HG03139 (cell line): Measurements from ENCODE around the gene CD300LD.

Source experiments
- ATAC-seq: cut with Tn5 transposase; IDR thresholded peaks from one replicate; pipeline ENCODE4 v1.9.1; 2021; ENCODE audit not compliant: unreplicated experiment

The CD300LD gene

DNA sequence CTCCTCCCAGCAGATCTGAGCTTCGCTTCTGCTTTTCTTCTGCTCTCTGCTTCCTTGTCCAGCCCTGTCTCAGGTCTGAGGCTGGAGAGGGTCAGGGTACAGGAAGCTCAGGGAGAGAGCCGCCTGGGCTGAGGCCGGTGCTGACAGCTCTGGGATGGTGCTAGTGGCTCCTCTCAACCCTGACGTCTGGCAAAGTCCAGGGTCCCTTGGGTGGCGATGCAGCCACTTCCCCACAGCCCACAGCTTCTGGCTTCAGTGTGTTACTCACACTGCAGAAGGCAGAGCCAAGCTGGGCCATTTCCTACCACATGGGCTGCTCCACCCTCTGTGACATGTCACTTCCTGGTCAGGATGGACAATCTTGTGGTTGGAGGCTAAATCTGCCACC, 46.2 kb downstream of the CD300LD start, which contains the start of gene CD300C:
Gene CD300C (minus strand): TSS at position 273 of the 388 bp plus-strand sequence. CDS start 333 bp downstream, outside the sequence.
- no peak for ATAC-seq

DNA sequence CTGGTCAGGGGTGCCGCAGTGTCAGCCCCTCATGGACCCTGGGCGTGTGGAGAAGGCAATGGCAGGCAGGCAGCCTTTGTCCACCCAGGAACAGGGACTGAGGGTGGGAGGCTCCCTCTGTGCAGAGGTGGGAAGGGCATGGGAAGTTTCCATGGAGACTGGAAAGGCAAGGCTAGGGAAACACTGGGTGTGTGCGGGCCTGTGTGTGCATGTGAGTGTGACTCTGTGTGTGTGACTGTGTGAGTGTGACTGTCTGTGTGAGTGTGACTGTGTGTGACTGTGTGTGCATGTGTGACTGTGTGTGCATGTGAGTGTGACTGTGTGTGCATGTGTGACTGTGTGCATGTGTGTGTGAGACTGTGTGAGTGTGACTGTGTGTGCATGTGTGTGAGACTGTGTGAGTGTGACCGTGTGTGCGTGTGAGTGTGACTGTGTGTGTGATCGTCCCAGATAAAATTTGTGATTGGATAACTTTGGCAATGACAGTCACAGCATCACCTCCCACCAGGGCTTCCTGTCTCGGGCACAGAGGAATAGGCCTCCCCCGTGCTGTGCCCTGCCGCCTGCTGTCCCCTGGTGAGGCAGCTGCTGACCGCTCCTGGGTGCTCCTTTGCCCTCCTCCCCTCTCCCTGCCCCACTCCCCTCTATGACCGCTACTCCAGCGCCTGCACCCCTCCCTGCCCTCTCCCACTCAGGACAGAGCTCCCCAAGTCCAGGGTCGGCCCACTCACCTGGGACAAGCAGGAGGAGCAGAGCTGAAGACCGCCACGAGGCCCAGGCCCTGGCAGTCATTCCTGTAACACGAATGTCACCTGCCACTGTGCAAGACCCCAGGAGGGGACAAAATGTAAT, 46.9 kb downstream of the CD300LD start:
- no peak for ATAC-seq

- ATAC-seq = no peak
These were observed 48.0 kb downstream of the CD300LD start for GRCh38 chr17:74543891-74544760.

DNA sequence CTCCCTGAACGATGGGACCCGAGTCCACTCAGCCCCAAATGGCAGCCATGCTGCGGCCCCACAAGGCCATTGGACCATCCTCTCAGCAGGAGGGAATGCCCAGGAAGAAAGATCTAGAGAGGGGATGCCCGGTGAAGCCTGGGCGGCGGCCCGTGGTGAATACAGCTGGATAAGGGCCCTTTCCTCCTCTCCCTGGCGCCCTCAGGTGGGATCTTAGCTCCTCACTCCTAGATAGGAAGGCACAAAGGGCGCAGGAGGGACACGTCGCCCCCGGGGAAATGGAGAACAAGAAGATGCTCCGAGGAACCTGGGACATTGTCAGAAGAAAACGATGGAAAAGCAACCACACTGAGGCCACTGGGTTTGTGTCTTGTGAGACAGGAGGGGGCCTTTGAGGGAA, 48.7 kb downstream of the CD300LD start:
- no peak for ATAC-seq

DNA sequence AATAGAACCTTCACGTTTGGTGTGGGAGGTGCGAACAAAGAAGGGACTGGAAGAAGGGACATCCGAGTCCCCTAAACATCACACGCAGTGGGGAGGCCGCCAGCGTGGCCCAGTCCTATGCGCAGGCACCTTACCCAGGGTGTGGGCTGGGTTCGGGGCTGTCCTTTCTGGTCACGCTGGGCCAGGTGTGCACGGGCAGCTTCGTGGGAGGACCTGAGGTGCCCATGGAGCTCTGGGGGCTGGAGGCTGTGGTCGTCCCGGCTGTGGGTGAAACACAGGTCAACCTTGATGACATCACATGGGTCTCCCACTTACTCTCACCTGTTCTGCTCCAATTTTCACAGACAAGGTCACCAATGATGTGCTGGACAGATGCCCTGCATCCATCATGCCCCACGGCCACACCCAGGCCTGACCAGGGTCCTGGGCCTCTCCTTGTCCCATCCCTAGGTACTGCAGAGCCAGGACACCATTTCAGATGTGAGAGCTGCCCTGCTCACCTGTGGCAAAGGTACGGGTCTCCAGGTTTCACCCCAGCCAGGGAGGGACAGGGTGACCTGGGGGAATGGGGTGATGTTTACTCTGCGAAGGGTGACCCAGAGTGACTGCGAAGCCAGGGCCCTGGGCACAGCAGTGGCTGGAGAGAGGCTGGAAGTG, 49.2 kb downstream of the CD300LD start:
- no peak for ATAC-seq

GRCh38 chr17:74542166-74542565, 49.9 kb downstream of the CD300LD start:
- no peak for ATAC-seq

GRCh38 chr17:74541176-74542111, 50.6 kb downstream of the CD300LD start:
- ATAC-seq = no peak

- ATAC-seq = no peak
These were observed 52.7 kb downstream of the CD300LD start for GRCh38 chr17:74539281-74539820.

DNA sequence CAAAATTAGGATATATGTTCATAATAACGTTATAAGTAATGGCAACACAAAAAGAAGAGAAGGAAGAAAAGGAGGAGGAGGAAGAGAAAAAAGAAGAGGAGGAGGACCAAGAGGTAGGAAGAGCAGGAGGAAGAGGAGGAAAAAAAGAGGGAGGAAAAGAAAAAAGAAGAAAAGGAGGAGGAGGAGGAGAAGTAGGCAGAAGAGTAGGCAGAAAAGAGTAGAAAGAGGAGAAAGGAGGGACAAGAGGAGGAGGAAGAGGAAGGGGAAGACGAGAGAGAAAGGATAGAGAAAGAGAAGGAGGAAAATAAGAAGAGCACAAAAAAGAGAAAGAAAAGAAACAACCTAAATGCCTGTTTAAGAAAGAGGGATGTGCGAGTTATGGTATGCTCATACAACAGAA, 55.2 kb downstream of the CD300LD start:
- no peak for ATAC-seq

DNA sequence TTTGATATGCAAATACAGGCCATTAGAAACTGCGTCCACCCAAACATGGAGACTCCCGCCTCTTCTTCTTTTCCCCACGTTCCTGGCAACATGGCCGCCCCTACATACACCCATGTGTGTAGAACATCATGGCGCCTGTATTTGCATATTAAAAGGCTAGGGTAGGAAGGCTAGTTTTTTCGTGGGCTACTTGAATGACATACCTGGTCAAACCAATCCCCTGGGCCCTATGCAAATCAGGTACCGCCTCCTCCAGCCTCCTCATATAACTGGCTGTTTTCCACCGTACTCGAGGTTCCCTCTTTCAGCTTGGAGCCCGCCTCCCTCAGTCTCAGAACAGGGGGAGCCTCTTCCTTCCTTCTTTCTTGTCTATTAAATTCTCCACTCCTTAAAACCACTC, 60.0 kb downstream of the CD300LD start:
- ATAC-seq = no peak

DNA sequence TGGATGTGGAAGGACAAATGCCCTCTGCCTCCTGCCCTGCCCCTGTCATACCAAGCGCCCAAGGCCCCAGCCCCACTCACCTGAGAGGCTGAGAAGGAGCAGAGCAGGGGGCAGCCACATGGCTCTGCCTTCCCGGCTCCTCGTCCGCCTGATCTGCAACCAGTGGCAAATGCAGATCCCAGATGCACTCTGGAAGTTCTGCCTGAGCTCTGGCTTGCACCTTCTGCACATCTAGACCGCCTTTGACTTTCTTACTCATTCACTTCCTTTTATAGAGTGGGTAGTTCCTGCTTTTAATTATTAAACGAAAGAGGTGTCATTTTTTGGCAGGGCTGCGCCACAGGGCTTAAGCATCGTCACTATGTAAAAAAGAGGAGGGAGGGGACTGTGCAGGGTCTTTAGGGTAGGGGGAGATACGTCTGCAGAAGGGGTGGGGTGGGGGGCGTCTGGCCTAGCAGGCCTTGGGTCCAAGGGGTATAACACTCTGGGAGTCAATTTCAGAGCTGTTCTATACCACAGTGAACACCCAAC, 60.8 kb downstream of the CD300LD start, which contains the start of gene CD300LB:
Gene CD300LB (minus strand): TSS at position 245 of the 531 bp plus-strand sequence. CDS start 125 bp downstream, at position 120.
- no peak for ATAC-seq

GRCh38 chr17:74530831-74531150, 61.3 kb downstream of the CD300LD start:
- no peak for ATAC-seq
